GM19455 (cell line): ENCODE data around the gene WDR31.
"Not testable (repeated sequence)": the region's sequence is repeated elsewhere in the genome, so short reads cannot be mapped to it uniquely, and the experiment has no call there.

Experiments
- ATAC-seq: cut with Tn5 transposase; IDR thresholded peaks from one replicate; pipeline ENCODE4 v1.9.1; 2021; ENCODE audit not compliant: unreplicated experiment

WDR31 gene

DNA sequence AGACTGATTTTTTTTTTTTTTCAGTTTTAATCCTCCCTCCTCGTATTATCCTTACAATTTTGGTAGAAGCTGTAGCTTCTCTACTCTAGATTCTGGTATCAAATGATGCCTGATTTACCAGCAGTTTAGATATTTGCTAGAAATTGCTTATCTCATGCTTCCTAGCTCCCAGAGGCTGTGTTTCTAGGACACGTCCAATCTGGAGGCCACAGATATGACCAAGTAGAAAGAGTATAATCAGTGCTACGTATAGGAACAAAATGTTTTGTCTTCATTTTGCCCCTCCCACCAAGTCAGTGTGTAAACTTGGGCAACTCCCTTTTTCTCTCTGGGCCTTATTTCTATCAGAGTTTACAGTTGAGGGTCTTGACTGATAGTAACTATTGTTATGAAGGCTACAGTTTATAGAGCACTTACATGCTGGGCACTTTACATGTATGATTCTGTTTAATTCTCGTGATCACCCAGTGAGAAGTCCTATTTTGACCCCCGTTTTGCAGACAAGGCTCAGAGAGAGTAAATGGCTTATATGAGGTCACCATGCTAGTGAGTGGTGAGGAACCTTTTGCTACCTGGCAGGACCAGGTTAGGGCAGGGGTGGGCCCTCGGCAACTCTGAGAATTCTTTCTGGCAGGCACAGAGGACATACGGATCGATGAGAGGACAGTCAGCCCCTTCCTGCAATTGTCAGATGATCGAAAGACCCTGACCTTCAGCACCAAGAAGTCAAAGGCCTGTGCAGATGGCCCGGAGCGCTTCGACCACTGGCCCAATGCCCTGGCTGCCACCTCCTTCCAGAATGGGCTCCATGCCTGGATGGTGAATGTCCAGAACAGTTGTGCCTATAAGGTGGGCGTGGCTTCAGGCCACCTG is 29.1 kb upstream of the WDR31 start:
- ATAC-seq, result no peak

DNA sequence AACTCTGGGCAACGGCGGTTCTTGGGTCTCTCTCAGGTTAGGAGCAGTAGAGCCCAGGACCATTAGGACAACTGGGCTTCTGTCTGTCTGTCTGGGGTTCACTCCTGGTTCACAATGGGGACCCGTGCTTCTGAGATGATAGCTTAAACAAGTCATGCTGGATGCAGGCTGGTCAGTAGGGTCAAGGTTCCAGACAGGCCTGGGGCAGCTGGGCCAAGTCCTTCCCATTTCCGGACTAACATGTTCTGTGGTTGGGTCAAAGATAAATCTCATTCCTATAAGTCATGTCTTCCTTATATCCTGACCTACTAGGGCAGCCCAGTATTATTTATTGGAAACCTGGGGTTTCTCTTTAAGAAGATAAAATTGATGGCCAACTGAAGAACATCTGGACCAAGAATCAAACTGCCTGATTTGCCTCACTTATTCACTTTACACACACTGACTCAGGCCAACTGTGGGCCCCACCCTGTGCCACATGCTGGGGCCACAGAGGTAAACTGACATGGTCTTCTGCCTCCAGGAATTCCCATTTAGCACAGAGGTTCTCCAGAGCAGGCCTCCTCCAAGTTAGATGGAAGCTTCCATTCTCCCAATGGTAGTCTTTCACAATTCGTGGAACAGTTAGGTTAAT is 28.4 kb upstream of the WDR31 start:
- no peak for ATAC-seq

DNA sequence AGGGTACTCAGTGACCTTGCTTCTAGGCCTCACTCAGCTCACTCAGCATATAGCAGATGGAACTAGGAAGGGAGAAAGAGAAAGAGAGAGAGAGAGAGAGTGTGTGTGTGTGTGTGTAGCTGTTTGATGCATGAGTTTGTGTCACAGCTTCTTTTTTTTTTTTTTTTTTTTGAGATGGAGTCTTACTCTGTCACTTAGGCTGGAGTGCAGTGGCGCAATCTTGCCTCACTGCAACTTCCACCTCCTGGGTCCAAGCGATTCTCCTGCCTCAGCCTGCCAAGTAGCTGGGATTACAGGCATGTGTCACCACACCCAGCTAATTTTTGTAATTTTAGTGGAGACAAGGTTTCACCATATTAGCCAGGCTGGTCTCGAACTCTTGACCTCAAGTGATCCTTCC is 25.6 kb upstream of the WDR31 start:
- not testable (repeated sequence) for ATAC-seq

DNA sequence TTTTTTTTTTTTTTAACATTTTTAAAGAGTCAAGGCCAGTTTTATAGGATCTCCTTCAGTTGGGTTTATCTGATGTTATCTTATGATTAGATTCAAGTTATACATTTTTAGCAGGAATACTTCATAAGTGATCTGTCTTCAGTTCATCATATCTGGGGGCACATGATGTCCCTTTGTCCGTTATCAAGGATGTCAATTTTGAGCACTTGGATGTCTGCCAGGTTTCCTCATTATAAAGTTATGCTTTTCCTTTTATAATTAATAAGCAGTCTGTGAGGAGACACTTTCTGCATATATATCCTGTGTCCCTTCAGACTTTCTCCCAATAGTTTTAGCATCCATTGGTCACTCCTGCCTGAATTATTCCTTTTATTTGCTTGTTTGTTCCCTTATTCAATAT is 24.9 kb upstream of the WDR31 start:
- ATAC-seq, result no peak

GRCh38 chr9:113363336-113363735 is 23.3 kb upstream of the WDR31 start:
- no peak for ATAC-seq

- ATAC-seq, result no peak
Measured at GRCh38 chr9:113361304-113362018, 21.4 kb upstream of the WDR31 start.

DNA sequence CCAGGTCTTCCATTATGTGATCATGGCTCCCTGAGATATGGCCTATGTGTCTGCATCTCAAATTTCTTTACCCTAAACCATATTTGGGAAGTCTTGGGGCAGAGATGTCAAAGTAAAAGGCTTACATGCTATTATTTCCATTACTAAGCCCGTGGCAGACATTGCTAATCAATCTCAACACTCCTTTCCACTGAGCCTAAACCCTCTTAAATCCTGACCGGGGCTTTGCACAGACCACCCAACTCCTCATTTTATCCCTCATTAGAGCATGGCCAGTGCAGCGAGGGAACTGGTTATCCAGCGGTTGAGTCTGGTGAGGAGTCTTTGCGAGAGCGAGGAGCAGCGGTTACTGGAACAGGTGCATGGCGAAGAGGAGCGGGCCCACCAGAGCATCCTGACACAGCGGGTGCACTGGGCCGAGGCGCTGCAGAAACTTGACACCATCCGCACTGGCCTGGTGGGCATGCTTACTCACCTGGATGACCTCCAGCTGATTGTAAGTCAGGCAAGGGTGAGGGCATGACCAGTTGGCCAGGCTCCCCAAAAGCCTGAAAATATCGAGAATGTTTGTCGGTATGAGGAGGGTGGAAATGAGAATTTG is 20.3 kb upstream of the WDR31 start:
- no peak for ATAC-seq

GRCh38 chr9:113359385-113359784 is 19.3 kb upstream of the WDR31 start:
- no peak for ATAC-seq

GRCh38 chr9:113356686-113357292 is 16.7 kb upstream of the WDR31 start:
- ATAC-seq, result no peak

- no peak for ATAC-seq
Measured at GRCh38 chr9:113355040-113355596, 15.0 kb upstream of the WDR31 start.

DNA sequence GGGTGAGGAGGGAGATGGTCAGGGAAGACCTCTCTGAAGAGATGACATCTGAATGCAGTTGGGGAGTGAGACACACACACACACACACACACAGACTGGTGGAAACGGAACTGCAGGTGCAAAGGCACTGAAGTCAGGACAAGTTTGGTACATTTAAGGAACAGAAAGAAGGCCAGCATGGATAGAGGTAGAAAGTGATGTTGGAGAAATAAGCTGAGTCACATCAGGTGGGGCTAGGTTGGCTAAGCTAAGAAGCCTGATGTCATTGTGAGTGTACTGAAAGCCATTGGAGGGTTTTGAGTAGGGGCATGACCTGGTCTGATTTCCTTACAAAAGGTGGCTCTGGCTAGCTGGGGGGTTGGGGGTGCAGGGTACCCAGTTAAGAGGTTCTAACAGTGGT is 12.3 kb upstream of the WDR31 start:
- no peak for ATAC-seq

- ATAC-seq, result no peak
Measured at GRCh38 chr9:113352006-113352405, 11.9 kb upstream of the WDR31 start.

- no peak for ATAC-seq
Measured at GRCh38 chr9:113350937-113351336, 10.9 kb upstream of the WDR31 start.

DNA sequence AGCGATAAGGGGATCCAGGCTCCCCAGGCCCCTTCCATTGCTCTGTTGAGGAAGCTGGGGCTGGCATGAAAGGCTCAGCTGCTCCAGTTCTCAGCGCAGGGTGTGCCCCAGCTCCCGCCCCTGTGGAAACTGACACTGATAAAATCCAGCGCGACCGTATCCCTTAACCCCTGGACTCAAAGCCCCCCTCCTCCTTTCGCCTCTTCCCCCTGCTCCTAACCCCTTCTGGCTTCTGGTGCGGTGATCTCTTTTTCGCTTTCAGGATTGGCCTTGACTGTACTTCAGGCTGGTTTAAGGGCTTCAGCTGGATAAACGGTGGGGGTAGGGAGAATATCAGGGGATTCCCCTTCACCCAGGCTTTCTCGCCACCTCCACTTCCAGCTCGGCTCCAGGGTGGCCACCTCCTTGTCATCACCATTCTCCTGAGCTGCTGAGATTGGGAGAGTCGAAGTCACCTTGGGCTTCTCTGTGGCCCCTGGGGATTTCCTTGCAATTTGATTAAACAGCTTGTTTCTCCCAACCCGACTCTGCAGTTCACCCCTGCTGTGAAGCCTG is 10.1 kb upstream of the WDR31 start:
- no peak for ATAC-seq

DNA sequence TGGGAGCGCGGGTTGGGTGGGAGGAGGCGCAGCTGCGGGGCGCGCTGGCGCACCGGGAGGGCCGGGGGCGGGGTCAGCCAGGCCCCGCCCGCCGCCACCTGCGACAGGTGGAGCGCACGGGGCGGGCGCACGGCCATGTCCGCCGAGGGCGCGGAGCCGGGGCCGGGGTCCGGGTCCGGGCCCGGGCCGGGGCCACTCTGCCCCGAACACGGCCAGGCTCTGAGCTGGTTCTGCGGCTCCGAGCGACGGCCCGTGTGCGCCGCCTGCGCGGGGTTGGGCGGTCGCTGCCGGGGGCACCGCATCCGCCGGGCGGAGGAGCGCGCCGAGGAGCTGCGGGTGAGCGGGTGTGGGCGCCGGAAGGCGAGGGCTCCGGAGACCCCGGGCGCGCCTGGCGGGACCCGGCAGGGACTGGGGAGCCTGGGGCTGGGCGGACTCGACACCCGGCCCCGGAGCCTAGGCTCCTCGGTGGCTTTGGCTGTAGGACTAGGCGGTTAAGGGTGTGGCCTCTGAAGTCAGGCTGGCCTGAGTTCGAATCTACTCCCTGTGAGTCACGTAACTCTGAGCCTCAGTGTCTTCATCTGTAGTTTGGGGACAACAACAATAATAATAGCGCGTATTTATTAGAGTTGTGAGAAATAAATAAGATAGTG is 9.5 kb upstream of the WDR31 start, which contains the start of gene BSPRY:
Gene BSPRY (plus strand): TSS at position 97 of the 650 bp plus-strand sequence. CDS start 39 bp downstream, at position 136.
- ATAC-seq, result peak; percentile 42

DNA sequence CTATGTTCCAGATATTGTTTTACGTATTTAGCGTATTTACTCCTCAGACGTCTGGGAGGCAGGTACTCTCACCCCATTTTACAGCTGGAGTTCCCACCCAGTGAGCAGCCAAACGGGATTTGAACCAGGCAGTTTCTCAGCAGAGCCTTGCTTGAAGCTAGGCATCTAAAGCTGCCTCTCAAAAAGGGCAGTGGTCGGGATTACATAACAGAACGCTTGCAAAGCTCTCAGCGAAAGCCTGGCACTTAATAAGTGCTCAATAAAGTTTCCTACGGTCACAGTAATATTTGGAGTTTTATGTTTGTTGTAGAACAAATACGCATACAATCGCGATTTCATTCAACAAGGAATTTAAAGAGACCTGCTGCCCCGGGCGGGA is 9.0 kb upstream of the WDR31 start:
- no peak for ATAC-seq

GRCh38 chr9:113348437-113348836 is 8.4 kb upstream of the WDR31 start:
- ATAC-seq, result no peak

GRCh38 chr9:113345671-113346070 is 5.6 kb upstream of the WDR31 start:
- ATAC-seq, result no peak

DNA sequence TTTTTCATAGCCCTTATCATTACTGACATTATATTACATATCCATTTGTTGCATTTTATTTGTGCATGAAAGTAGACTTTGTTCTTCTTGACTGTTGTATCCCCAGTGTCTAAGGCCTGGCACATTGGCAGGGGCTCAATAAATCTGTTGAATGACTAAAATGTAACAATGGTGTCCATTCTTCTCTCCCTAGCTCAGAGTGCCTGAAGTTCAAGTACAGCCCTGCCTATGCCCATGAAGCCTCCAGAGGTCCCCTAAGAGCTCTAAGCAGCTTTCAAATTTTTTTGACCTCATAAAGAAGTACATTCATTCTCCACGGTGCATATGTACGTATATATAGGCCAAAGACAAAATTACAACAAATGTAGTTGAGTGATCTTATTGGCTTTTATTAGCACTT is 5.1 kb upstream of the WDR31 start:
- ATAC-seq, result no peak

DNA sequence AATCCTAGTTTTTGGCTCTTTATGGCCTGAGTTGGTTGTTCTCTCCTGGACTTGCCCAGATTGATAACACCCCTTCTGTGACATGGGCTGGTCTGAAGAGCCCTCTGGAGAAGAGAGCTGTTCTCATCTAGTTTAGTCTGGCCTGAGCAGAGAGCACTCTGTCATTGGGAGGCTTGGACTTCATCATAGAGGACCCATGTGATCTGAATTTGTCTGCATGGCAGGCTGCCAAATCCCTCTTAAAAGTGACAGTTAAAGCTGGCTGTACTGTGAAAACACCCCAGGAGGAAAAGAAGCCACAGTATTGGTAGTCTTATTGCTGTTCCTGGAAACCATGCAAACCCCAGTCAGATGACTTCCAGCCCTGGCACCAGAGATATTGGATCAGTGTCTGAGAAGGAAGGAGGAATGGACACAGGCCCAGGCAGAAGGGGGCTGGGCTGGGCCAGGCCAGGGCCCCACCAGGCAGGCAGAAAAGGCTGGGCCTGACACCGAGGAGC is 3.7 kb upstream of the WDR31 start:
- ATAC-seq, result no peak
